ENCODE measurements around the gene LRFN3.
"Not testable (repeated sequence)": the region's sequence is repeated elsewhere in the genome, so short reads cannot be mapped to it uniquely, and the experiment has no call there.

The LRFN3 gene

GRCh38 chr19:35907377-35907745, 28.8 kb upstream of the LRFN3 start:
- no peak overlapping the region for H3K4me3 ChIP-seq (ENCODE audit: low read length)
- H3K27ac ChIP-seq (ENCODE audit: low read depth, low read length), result no peak overlapping the region

GRCh38 chr19:35908010-35908441, 28.1 kb upstream of the LRFN3 start, which contains the start of gene TYROBP:
Gene TYROBP, minus strand, starts transcription at chr19:35908295. Its CDS starts 67 bp downstream, at chr19:35908228.
- Histone ChIP-seq H3K27ac (ENCODE audit: low read depth, low read length) (no peak within 1 kb of the TSS), H3K4me1 (ENCODE audit: insufficient read depth, low read length) (peaks cover 5% of the 10 kb centered on the region; the same call in 1 of the 2 replicates)
- WGBS, result 84% methylated on average over 9 of the region's 9 CpGs

More at GRCh38 chr19:35907377-35907745, 28.8 kb upstream of the LRFN3 start:
- peaks cover 7% of the 10 kb centered on the region; the same call in 1 of the 2 replicates for H3K27me3 ChIP-seq (ENCODE audit: insufficient read depth, low read length)
- H3K36me3 ChIP-seq (ENCODE audit: insufficient read depth, low read length), result no peaks in the 10 kb centered on the region
- no peaks in the 10 kb centered on the region for H3K9me3 ChIP-seq (ENCODE audit: insufficient read depth, low read depth, low read length)
- WGBS, result 66% methylated on average over 12 of the region's 12 CpGs
- H3K9ac ChIP-seq (ENCODE audit: low read depth, low read length), result no peak overlapping the region
- H3K4me1 ChIP-seq (ENCODE audit: insufficient read depth, low read length), result peaks cover 6% of the 10 kb centered on the region

GRCh38 chr19:35908973-35909683, 27.0 kb upstream of the LRFN3 start:
- H3K9ac ChIP-seq (ENCODE audit: low read depth, low read length), result no peak overlapping the region
- no peaks in the 10 kb centered on the region for H3K36me3 ChIP-seq (ENCODE audit: insufficient read depth, low read length)
- H3K27ac ChIP-seq (ENCODE audit: low read depth, low read length), result no peak overlapping the region
- no peaks in the 10 kb centered on the region for H3K27me3 ChIP-seq (ENCODE audit: insufficient read depth, low read length)
- H3K4me3 ChIP-seq (ENCODE audit: low read length), result no peak overlapping the region
- peaks cover 5% of the 10 kb centered on the region; the same call in 1 of the 2 replicates for H3K4me1 ChIP-seq (ENCODE audit: insufficient read depth, low read length)
- no peaks in the 10 kb centered on the region for H3K9me3 ChIP-seq (ENCODE audit: insufficient read depth, low read depth, low read length)
- WGBS, result 82% methylated on average over 9 of the region's 10 CpGs

More at GRCh38 chr19:35908010-35908441, 28.1 kb upstream of the LRFN3 start, which contains the start of gene TYROBP:
- no peak within 1 kb of the TSS for H3K4me3 ChIP-seq (ENCODE audit: low read length)
- no peaks in the 10 kb centered on the region for H3K36me3 ChIP-seq (ENCODE audit: insufficient read depth, low read length)
- 0 out of 2 replicates have a peak, but pooled peaks cover 3% of the 10 kb centered on the region for H3K27me3 ChIP-seq (ENCODE audit: insufficient read depth, low read length)
- no peak within 1 kb of the TSS for H3K9ac ChIP-seq (ENCODE audit: low read depth, low read length)
- H3K9me3 ChIP-seq (ENCODE audit: insufficient read depth, low read depth, low read length), result no peaks in the 10 kb centered on the region

GRCh38 chr19:35909684-35910035, 26.5 kb upstream of the LRFN3 start:
- WGBS, result 83% methylated on average over 6 of the region's 6 CpGs
- no peaks in the 10 kb centered on the region for H3K27me3 ChIP-seq (ENCODE audit: insufficient read depth, low read length)
- no peaks in the 10 kb centered on the region for H3K9me3 ChIP-seq (ENCODE audit: insufficient read depth, low read depth, low read length)
- no peak overlapping the region for H3K9ac ChIP-seq (ENCODE audit: low read depth, low read length)
- H3K36me3 ChIP-seq (ENCODE audit: insufficient read depth, low read length), result no peaks in the 10 kb centered on the region
- H3K4me1 ChIP-seq (ENCODE audit: insufficient read depth, low read length), result peaks cover 5% of the 10 kb centered on the region; the same call in 1 of the 2 replicates
- no peak overlapping the region for H3K4me3 ChIP-seq (ENCODE audit: low read length)
- H3K27ac ChIP-seq (ENCODE audit: low read depth, low read length), result no peak overlapping the region

GRCh38 chr19:35910355-35910754, 25.8 kb upstream of the LRFN3 start:
- H3K4me1 ChIP-seq (ENCODE audit: insufficient read depth, low read length); H3K27ac ChIP-seq (ENCODE audit: low read depth, low read length); H3K27me3 ChIP-seq (ENCODE audit: insufficient read depth, low read length); H3K4me3 ChIP-seq (ENCODE audit: low read length); H3K36me3 ChIP-seq (ENCODE audit: insufficient read depth, low read length); H3K9ac ChIP-seq (ENCODE audit: low read depth, low read length); H3K9me3 ChIP-seq (ENCODE audit: insufficient read depth, low read depth, low read length): not testable (repeated sequence)
- 95% methylated on average over 12 of the region's 14 CpGs for WGBS

GRCh38 chr19:35911173-35911572, 25.0 kb upstream of the LRFN3 start:
- Histone ChIP-seq H3K4me3 (ENCODE audit: low read length) (no peak overlapping the region), H3K27ac (ENCODE audit: low read depth, low read length) (no peak overlapping the region), H3K9me3 (ENCODE audit: insufficient read depth, low read depth, low read length) (no peaks in the 10 kb centered on the region), H3K27me3 (ENCODE audit: insufficient read depth, low read length) (no peaks in the 10 kb centered on the region), H3K4me1 (ENCODE audit: insufficient read depth, low read length) (peaks cover 5% of the 10 kb centered on the region; the same call in 1 of the 2 replicates), H3K36me3 (ENCODE audit: insufficient read depth, low read length) (no peaks in the 10 kb centered on the region), H3K9ac (ENCODE audit: low read depth, low read length) (no peak overlapping the region)
- WGBS, result 69% methylated on average over 3 of the region's 3 CpGs

GRCh38 chr19:35911790-35912189, 24.4 kb upstream of the LRFN3 start:
- no peaks in the 10 kb centered on the region for H3K9me3 ChIP-seq (ENCODE audit: insufficient read depth, low read depth, low read length)
- no peaks in the 10 kb centered on the region for H3K36me3 ChIP-seq (ENCODE audit: insufficient read depth, low read length)
- no peak overlapping the region for H3K27ac ChIP-seq (ENCODE audit: low read depth, low read length)
- H3K9ac ChIP-seq (ENCODE audit: low read depth, low read length), result no peak overlapping the region
- WGBS, result 87% methylated on average over 5 of the region's 5 CpGs
- H3K27me3 ChIP-seq (ENCODE audit: insufficient read depth, low read length), result no peaks in the 10 kb centered on the region
- H3K4me1 ChIP-seq (ENCODE audit: insufficient read depth, low read length), result peaks cover 5% of the 10 kb centered on the region; the same call in 1 of the 2 replicates
- H3K4me3 ChIP-seq (ENCODE audit: low read length), result no peak overlapping the region

- Histone ChIP-seq H3K9ac (ENCODE audit: low read depth, low read length) (no peak overlapping the region), H3K4me1 (ENCODE audit: insufficient read depth, low read length) (no peaks in the 10 kb centered on the region), H3K4me3 (ENCODE audit: low read length) (no peak overlapping the region), H3K9me3 (ENCODE audit: insufficient read depth, low read depth, low read length) (no peaks in the 10 kb centered on the region), H3K27me3 (ENCODE audit: insufficient read depth, low read length) (no peaks in the 10 kb centered on the region), H3K27ac (ENCODE audit: low read depth, low read length) (no peak overlapping the region), H3K36me3 (ENCODE audit: insufficient read depth, low read length) (no peaks in the 10 kb centered on the region)
- WGBS, result 87% methylated on average over 7 of the region's 7 CpGs
Observed at GRCh38 chr19:35913589-35913988, 22.6 kb upstream of the LRFN3 start.

GRCh38 chr19:35915443-35915842, 20.7 kb upstream of the LRFN3 start:
- H3K27me3 ChIP-seq (ENCODE audit: insufficient read depth, low read length), result no peaks in the 10 kb centered on the region
- H3K27ac ChIP-seq (ENCODE audit: low read depth, low read length), result no peak overlapping the region
- H3K36me3 ChIP-seq (ENCODE audit: insufficient read depth, low read length), result no peaks in the 10 kb centered on the region
- WGBS, result 100% methylated on average over 1 of the region's 3 CpGs
- H3K9me3 ChIP-seq (ENCODE audit: insufficient read depth, low read depth, low read length), result no peaks in the 10 kb centered on the region
- no peak overlapping the region for H3K9ac ChIP-seq (ENCODE audit: low read depth, low read length)
- H3K4me3 ChIP-seq (ENCODE audit: low read length), result no peak overlapping the region
- no peaks in the 10 kb centered on the region for H3K4me1 ChIP-seq (ENCODE audit: insufficient read depth, low read length)

- Histone ChIP-seq H3K4me1 (ENCODE audit: insufficient read depth, low read length) (no peaks in the 10 kb centered on the region), H3K36me3 (ENCODE audit: insufficient read depth, low read length) (no peaks in the 10 kb centered on the region), H3K9ac (ENCODE audit: low read depth, low read length) (no peak overlapping the region), H3K27ac (ENCODE audit: low read depth, low read length) (no peak overlapping the region), H3K9me3 (ENCODE audit: insufficient read depth, low read depth, low read length) (no peaks in the 10 kb centered on the region), H3K27me3 (ENCODE audit: insufficient read depth, low read length) (no peaks in the 10 kb centered on the region), H3K4me3 (ENCODE audit: low read length) (no peak overlapping the region)
- WGBS, result 94% methylated on average over 11 of the region's 11 CpGs
Observed at GRCh38 chr19:35919306-35919705, 16.9 kb upstream of the LRFN3 start.

GRCh38 chr19:35921012-35921411, 15.2 kb upstream of the LRFN3 start:
- Histone ChIP-seq H3K27ac (ENCODE audit: low read depth, low read length) (no peak overlapping the region), H3K27me3 (ENCODE audit: insufficient read depth, low read length) (no peaks in the 10 kb centered on the region), H3K36me3 (ENCODE audit: insufficient read depth, low read length) (no peaks in the 10 kb centered on the region), H3K4me3 (ENCODE audit: low read length) (no peak overlapping the region), H3K4me1 (ENCODE audit: insufficient read depth, low read length) (no peaks in the 10 kb centered on the region), H3K9me3 (ENCODE audit: insufficient read depth, low read depth, low read length) (peaks cover 5% of the 10 kb centered on the region; the same call in 1 of the 2 replicates), H3K9ac (ENCODE audit: low read depth, low read length) (no peak overlapping the region)
- WGBS, result 91% methylated on average over 6 of the region's 6 CpGs
